HEK293 (cell line): ENCODE measurements around the gene CBX5.

Source experiments
- MZF1 ChIP-seq: fragments of 450-650 bp; formaldehyde crosslinking; IDR thresholded peaks from 2 replicates; pipeline ENCODE4 v1.5.1; 2017; ENCODE audit warnings: missing biosample characterization, missing genetic modification characterization, borderline replicate concordance
- OSR2 ChIP-seq: fragments of 450-650 bp; formaldehyde crosslinking; IDR thresholded peaks from 2 replicates; pipeline ENCODE4 v1.5.1; 2016; ENCODE audit warnings: missing biosample characterization, missing genetic modification characterization
- PATZ1 ChIP-seq: fragments of 450-650 bp; formaldehyde crosslinking; IDR thresholded peaks from 2 replicates; pipeline ENCODE4 v1.5.1; 2016; ENCODE audit warnings: missing biosample characterization, missing genetic modification characterization
- PRDM1 ChIP-seq: fragments of 450-650 bp; formaldehyde crosslinking; IDR thresholded peaks from 2 replicates; pipeline ENCODE4; 2016; ENCODE audit warnings: missing biosample characterization, missing genetic modification characterization
- TCF7L2 ChIP-seq: IDR thresholded peaks from 2 replicates; pipeline ENCODE4 v1.6.1; 2011; ENCODE audit warnings: low read depth, mild to moderate bottlenecking, inconsistent platforms, low read length, moderate library complexity, borderline replicate concordance
- ZBTB17 ChIP-seq: fragments of 450-650 bp; formaldehyde crosslinking; IDR thresholded peaks from 2 replicates; pipeline ENCODE4 v1.5.1; 2016; ENCODE audit warnings: missing biosample characterization, missing genetic modification characterization
- ZFHX2 ChIP-seq: fragments of 450-650 bp; formaldehyde crosslinking; conservative IDR thresholded peaks from 2 replicates; pipeline ENCODE4 v1.5.1; 2016; ENCODE audit warnings: missing biosample characterization, missing genetic modification characterization
- ZNF24 ChIP-seq: fragments of 450-650 bp; formaldehyde crosslinking; IDR thresholded peaks from 2 replicates; pipeline ENCODE4 v1.5.1; 2016; ENCODE audit warnings: missing biosample characterization, missing genetic modification characterization
- ZNF354C ChIP-seq: fragments of 450-650 bp; formaldehyde crosslinking; IDR thresholded peaks from 2 replicates; pipeline ENCODE4 v1.5.1; 2016; ENCODE audit warnings: missing biosample characterization, missing genetic modification characterization, low read depth, borderline replicate concordance
- ZNF549 ChIP-seq: fragments of 450-650 bp; IDR thresholded peaks from 2 replicates; pipeline ENCODE4 v1.5.1; 2018; ENCODE audit warnings: missing biosample characterization, missing genetic modification characterization, mild to moderate bottlenecking, inconsistent platforms, moderate library complexity
- ZNF585B ChIP-seq: fragments of 450-650 bp; formaldehyde crosslinking; IDR thresholded peaks from 2 replicates; pipeline ENCODE4 v1.5.1; 2016; ENCODE audit warnings: missing biosample characterization, missing genetic modification characterization
- ZNF621 ChIP-seq: fragments of 450-650 bp; formaldehyde crosslinking; IDR thresholded peaks from 2 replicates; pipeline ENCODE4 v1.5.1; 2017; ENCODE audit warnings: missing biosample characterization, missing genetic modification characterization
- TF ChIP-seq, protein P1 (sequence below): fragments of 450-650 bp; formaldehyde crosslinking; IDR thresholded peaks from 2 replicates; pipeline ENCODE4 v1.5.1; 2016; ENCODE audit warnings: missing biosample characterization, missing genetic modification characterization

DNA sequence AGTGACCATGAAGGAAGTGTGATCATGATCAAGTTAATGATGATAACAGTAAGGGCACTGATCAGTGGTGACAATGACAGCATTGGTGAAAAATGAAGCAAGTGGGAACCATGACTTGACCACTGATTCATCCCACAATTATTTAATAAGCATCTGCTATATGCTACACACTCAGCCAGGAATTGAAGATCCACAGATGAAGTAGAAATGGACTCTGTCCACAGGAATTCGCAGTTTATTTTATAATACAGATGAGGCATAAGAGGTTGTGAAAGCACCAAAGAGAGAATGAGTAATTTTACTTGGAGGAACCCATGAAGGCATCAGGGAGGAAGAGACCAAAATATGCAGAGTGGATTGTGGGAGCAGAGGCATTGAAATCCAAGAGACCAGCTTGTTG, 57.3 kb downstream of the CBX5 start:
- no peak for TF ChIP-seq ZFHX2
- no peak for TF ChIP-seq ZBTB17 (tag by site-specific recombination)
- TF ChIP-seq, protein P1, sequence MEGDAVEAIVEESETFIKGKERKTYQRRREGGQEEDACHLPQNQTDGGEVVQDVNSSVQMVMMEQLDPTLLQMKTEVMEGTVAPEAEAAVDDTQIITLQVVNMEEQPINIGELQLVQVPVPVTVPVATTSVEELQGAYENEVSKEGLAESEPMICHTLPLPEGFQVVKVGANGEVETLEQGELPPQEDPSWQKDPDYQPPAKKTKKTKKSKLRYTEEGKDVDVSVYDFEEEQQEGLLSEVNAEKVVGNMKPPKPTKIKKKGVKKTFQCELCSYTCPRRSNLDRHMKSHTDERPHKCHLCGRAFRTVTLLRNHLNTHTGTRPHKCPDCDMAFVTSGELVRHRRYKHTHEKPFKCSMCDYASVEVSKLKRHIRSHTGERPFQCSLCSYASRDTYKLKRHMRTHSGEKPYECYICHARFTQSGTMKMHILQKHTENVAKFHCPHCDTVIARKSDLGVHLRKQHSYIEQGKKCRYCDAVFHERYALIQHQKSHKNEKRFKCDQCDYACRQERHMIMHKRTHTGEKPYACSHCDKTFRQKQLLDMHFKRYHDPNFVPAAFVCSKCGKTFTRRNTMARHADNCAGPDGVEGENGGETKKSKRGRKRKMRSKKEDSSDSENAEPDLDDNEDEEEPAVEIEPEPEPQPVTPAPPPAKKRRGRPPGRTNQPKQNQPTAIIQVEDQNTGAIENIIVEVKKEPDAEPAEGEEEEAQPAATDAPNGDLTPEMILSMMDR (tag by site-specific recombination) = no peak
- TF ChIP-seq OSR2 = no peak
- no peak for TF ChIP-seq ZNF549 (tag by site-specific recombination)
- no peak for TF ChIP-seq ZNF354C (tag by site-specific recombination)
- TF ChIP-seq MZF1 = no peak
- no peak for TF ChIP-seq PATZ1 (tag by site-specific recombination)
- TF ChIP-seq ZNF585B (tag by site-specific recombination) = no peak
- no peak for TF ChIP-seq TCF7L2
- no peak for TF ChIP-seq ZNF621 (tag by site-specific recombination)
- no peak for TF ChIP-seq PRDM1 (tag by site-specific recombination)
- TF ChIP-seq ZNF24 = no peak
